ENCODE measurements around the gene PCBP4. TPM values are rescaled to one million over a fixed set of nuclear protein-coding genes. Genes with fewer than 3 reads are reported as not detected.

The PCBP4 gene
- total RNA-seq, 1 donor: 22.4 TPM

DNA sequence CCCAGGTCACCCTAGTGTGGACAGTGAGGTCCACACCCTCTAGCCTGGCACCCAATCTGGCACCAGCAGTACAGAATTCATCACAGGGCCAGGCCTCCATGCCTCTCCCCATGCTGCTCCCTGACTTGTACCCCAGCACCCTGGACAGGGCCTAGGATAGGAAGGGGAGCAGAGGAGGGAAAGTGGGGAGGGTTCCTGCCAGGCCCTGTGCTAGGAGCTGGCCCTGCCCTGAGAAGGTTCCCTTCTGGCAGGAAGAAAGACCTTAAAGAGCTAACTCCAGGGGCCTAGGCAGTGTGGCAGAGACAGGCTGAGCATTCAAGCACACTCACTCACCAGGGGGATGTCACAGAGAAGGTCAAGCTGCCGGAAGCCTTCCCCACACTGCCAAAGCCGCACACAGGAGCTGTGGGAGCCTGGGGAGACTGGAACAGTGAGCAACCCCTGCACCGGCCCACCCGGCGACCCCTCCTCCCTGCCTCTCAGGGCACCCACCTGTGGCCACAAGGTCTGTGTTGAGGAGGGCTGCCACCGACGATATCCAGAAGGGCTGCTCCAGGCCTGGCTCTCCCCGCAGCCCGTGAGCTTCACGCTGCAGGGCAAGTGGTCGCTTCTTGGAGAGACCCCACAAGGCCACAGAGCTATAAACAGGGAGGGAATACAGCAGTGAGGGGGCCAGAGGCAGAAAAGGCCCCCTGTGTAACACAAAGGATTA lies 33.0 kb downstream of the PCBP4 start:
- TF ChIP-seq, protein P1, sequence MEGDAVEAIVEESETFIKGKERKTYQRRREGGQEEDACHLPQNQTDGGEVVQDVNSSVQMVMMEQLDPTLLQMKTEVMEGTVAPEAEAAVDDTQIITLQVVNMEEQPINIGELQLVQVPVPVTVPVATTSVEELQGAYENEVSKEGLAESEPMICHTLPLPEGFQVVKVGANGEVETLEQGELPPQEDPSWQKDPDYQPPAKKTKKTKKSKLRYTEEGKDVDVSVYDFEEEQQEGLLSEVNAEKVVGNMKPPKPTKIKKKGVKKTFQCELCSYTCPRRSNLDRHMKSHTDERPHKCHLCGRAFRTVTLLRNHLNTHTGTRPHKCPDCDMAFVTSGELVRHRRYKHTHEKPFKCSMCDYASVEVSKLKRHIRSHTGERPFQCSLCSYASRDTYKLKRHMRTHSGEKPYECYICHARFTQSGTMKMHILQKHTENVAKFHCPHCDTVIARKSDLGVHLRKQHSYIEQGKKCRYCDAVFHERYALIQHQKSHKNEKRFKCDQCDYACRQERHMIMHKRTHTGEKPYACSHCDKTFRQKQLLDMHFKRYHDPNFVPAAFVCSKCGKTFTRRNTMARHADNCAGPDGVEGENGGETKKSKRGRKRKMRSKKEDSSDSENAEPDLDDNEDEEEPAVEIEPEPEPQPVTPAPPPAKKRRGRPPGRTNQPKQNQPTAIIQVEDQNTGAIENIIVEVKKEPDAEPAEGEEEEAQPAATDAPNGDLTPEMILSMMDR (IDR thresholded peaks at IDR 0.05; ENCODE audit: extremely low read depth, low read depth, low read length): no peak
- Histone ChIP-seq H3K79me2 (ENCODE audit: insufficient read depth, low read length) (peaks cover 14% of the 10 kb centered on the region), H4K20me1 (ENCODE audit: insufficient read depth, low read length) (peaks cover 5% of the 10 kb centered on the region), H3K27me3 (ENCODE audit: insufficient read depth, low read length) (no peaks in the 10 kb centered on the region), H2AFZ (ENCODE audit: low read length) (no peak overlapping the region), H3K9me3 (ENCODE audit: low read depth, low read length) (no peaks in the 10 kb centered on the region), H3K4me3 (ENCODE audit: insufficient read depth, low read length) (no peak overlapping the region), H3K4me1 (ENCODE audit: insufficient read depth, low read length) (no peaks in the 10 kb centered on the region), H3K36me3 (ENCODE audit: insufficient read depth, low read length) (peaks cover 48% of the 10 kb centered on the region), H3K4me2 (ENCODE audit: insufficient read depth, low read length) (no peak overlapping the region), H3K27ac (ENCODE audit: low read depth, low read length) (no peak overlapping the region)
- DNase-seq (ENCODE audit: insufficient read length, low spot score, missing footprints): peak; percentile 75

DNA sequence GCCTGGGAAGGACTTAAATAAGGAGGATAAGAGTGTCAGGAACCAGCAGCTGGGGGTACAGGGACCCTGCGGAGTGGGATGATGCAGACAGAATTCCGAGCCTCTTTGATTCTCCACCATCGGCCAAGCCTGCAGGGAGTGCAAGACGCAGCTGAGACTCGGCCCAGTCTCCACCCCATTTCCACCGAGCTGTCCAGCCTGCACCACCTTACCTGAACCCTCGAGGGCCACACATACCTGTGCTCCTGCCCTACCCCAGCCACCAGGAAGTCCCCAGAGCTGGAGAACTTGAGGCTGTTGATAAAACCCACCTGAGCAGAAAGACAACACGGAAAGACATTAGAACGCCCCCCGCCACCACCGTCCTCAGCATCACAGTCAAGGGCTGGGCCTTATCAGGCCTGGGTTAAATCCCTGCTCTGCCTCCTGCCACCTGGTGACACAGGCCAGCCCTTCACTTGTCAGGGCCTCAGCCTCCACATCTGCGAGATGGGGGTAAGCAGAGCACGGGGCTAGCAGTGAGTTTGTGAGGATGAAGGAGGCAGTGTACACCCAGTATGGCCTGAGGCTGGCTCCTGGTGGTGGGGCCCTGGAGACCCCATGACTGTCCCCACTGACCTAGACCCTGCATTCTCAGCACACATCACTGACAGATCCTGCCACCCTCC lies 33.6 kb downstream of the PCBP4 start:
- Histone ChIP-seq H3K9me3 (ENCODE audit: low read depth, low read length) (no peaks in the 10 kb centered on the region), H3K27me3 (ENCODE audit: insufficient read depth, low read length) (no peaks in the 10 kb centered on the region), H3K79me2 (ENCODE audit: insufficient read depth, low read length) (peaks cover 7% of the 10 kb centered on the region), H3K27ac (ENCODE audit: low read depth, low read length) (no peak overlapping the region), H3K4me1 (ENCODE audit: insufficient read depth, low read length) (no peaks in the 10 kb centered on the region), H4K20me1 (ENCODE audit: insufficient read depth, low read length) (peaks cover 2% of the 10 kb centered on the region), H3K36me3 (ENCODE audit: insufficient read depth, low read length) (peaks cover 42% of the 10 kb centered on the region), H3K4me3 (ENCODE audit: insufficient read depth, low read length) (no peak overlapping the region), H3K4me2 (ENCODE audit: insufficient read depth, low read length) (no peak overlapping the region), H2AFZ (ENCODE audit: low read length) (no peak overlapping the region)
- peak; percentile 66 for DNase-seq (ENCODE audit: insufficient read length, low spot score, missing footprints)
- TF ChIP-seq, protein P1 (IDR thresholded peaks at IDR 0.05; ENCODE audit: extremely low read depth, low read depth, low read length): no peak

DNA sequence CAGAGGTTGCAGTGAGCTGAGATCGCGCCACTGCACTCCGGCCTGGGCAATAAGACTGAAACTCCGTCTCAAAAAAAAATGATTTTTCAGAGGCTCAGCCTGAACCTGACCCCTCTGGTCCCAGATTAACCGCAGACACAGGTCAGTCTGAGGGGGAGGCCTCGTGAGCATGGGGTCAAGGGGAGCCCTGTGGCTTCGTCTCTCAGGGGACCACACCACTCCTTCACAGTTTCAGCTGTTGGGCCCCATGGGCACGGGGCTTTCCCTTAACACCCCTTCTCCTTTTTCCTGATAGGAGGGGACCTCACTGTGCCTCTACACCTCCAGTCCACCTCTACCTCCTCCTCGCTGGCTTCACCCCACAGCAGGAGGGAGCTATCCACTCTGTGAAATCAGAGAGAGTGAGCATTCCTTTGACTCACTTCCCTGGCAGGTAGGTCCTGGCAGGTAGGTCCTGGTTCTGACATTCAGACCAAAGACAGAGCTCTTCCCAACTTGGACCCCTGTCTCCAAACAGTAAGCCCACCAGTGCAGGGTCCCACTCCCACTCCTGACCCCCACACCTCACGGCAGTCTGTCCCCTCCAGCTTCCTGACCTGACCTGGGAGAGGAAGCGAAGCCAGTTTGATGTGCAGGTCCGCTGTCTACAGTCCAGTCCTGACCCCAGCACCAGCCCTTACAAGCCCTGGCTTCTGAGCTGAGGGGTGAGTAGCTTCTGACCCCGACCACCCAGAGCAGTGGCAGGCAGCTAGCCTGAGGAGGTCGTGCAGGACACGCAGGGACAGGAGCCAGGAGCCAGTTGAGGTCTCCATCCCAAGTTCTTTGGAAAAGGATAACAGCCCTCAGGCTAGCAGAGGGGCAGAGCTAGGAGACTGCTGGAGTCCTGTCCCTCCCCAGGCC lies 34.5 kb downstream of the PCBP4 start:
- peak; percentile 38 for DNase-seq (ENCODE audit: insufficient read length, low spot score, missing footprints)
- no peak overlapping the region for H3K27ac ChIP-seq (ENCODE audit: low read depth, low read length)
- TF ChIP-seq, protein P1 (IDR thresholded peaks at IDR 0.05; ENCODE audit: extremely low read depth, low read depth, low read length): no peak
- H4K20me1 ChIP-seq (ENCODE audit: insufficient read depth, low read length): peaks cover 2% of the 10 kb centered on the region
- H3K79me2 ChIP-seq (ENCODE audit: insufficient read depth, low read length): no peaks in the 10 kb centered on the region
- H3K27me3 ChIP-seq (ENCODE audit: insufficient read depth, low read length): no peaks in the 10 kb centered on the region
- no peaks in the 10 kb centered on the region for H3K4me1 ChIP-seq (ENCODE audit: insufficient read depth, low read length)
- no peak overlapping the region for H3K4me3 ChIP-seq (ENCODE audit: insufficient read depth, low read length)
- H3K9me3 ChIP-seq (ENCODE audit: low read depth, low read length): no peaks in the 10 kb centered on the region
- H3K4me2 ChIP-seq (ENCODE audit: insufficient read depth, low read length): no peak overlapping the region
- H2AFZ ChIP-seq (ENCODE audit: low read length): no peak overlapping the region
- peaks cover 34% of the 10 kb centered on the region for H3K36me3 ChIP-seq (ENCODE audit: insufficient read depth, low read length)

Data from osteoblast (primary cell).